ENCODE measurements around the gene CEACAM19. TPM values are rescaled to one million over a fixed set of nuclear protein-coding genes. Genes with fewer than 3 reads are reported as not detected.
"Not testable (repeated sequence)": the region's sequence is repeated elsewhere in the genome, so short reads cannot be mapped to it uniquely, and the experiment has no call there.

The CEACAM19 gene
- polyA plus RNA-seq, 3 donors: 7.6 TPM; not detected in 2

DNA sequence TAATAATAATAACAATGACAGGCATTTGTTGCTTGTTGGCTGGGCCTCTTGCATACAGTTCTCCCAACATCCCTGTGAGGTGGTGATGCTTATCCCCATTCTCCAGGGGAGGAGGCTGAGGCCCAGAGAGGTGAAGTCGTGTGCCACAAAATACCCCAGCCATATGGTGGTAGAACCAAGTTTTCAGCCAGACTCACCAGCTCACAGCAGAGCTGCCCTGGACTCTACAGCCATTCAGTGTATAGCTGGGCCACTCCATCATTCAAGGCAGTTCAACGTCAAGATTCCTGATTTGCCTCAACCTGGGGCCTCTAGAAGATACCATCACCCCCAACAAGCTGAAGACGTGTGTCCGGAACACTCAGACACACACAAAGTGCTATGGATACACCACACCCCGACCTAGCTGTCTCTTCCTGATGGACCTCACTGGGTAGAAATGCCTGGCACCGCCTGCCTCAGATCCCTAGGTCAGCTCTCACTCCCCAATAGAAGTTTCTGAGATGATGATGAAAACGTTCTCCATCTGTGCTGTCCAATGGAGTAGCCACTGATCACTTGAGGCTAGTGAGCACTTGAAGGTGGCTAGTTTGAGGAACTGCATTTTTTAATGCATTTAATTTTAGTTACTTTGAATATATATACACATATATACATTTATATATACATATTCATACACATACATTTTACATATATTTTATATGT, 4.3 kb upstream of the CEACAM19 start:
- intact Hi-C loops (cut with micrococcal nuclease): no loop called here
- no peak overlapping the region for H3K27ac ChIP-seq (ENCODE audit: low read depth in 1 of 2, low read length in 2 of 2)
- H3K4me1 Mint-ChIP-seq: no peaks in the 10 kb centered on the region
- no peaks in the 10 kb centered on the region for H3K27me3 ChIP-seq (ENCODE audit: control insufficient read depth in 2 of 2, insufficient read depth in 2 of 2, low read length in 2 of 2)
- H3K9me3 ChIP-seq (replicated peaks in 1 of 2; ENCODE audit: control insufficient read depth in 1 of 2, insufficient read depth in 1 of 2, low read length in 2 of 2): no peaks in the 10 kb centered on the region
- H3K27me3 Mint-ChIP-seq (ENCODE audit: low read depth in 3 of 3): peaks cover 2 to 6% (median 3%) of the 10 kb centered on the region in 3 donors
- H3K36me3 ChIP-seq (replicated peaks in 1 of 2; ENCODE audit: control insufficient read depth in 1 of 2, insufficient read depth in 2 of 2, low read length in 2 of 2): peaks cover 5 to 19% of the 10 kb centered on the region in 2 donors
- H4K20me1 ChIP-seq (ENCODE audit: insufficient read depth, low read length): no peaks in the 10 kb centered on the region
- no peak overlapping the region for H2AFZ ChIP-seq (ENCODE audit: insufficient read depth, low read depth, low read length, poor library complexity, severe bottlenecking)
- no peak for TF ChIP-seq CTCF (IDR thresholded peaks at IDR 0.05)
- no peaks in the 10 kb centered on the region for H3K4me1 ChIP-seq (ENCODE audit: control insufficient read depth in 1 of 2, insufficient read depth in 2 of 2, low read length in 2 of 2)
- H3K27ac Mint-ChIP-seq: peak overlapping the region in 2 of 7 donors; percentile 32 to 63
- H3K4me3 ChIP-seq (replicated peaks in 1 of 3; ENCODE audit: low read depth in 2 of 3, low read length in 3 of 3): no peak overlapping the region
- H3K9ac ChIP-seq (ENCODE audit: insufficient read depth, low read length, poor library complexity, severe bottlenecking): no peak overlapping the region
- H3K36me3 Mint-ChIP-seq: peaks cover 14% of the 10 kb centered on the region in 2 donors
- no peaks in the 10 kb centered on the region for H3K79me2 ChIP-seq (ENCODE audit: insufficient read depth, low read length)
- 100% methylated on average over 3 of the region's 7 CpGs for WGBS (ENCODE audit: insufficient coverage)
- H3K9me3 Mint-ChIP-seq: peaks cover 0 to 2% (median 0%) of the 10 kb centered on the region in 7 donors
- no peak overlapping the region for H3K4me3 Mint-ChIP-seq
- DNase-seq: no peak
- no peak overlapping the region for H3K4me2 ChIP-seq (replicated peaks; ENCODE audit: extremely low read depth, low read length, poor library complexity, severe bottlenecking)

DNA sequence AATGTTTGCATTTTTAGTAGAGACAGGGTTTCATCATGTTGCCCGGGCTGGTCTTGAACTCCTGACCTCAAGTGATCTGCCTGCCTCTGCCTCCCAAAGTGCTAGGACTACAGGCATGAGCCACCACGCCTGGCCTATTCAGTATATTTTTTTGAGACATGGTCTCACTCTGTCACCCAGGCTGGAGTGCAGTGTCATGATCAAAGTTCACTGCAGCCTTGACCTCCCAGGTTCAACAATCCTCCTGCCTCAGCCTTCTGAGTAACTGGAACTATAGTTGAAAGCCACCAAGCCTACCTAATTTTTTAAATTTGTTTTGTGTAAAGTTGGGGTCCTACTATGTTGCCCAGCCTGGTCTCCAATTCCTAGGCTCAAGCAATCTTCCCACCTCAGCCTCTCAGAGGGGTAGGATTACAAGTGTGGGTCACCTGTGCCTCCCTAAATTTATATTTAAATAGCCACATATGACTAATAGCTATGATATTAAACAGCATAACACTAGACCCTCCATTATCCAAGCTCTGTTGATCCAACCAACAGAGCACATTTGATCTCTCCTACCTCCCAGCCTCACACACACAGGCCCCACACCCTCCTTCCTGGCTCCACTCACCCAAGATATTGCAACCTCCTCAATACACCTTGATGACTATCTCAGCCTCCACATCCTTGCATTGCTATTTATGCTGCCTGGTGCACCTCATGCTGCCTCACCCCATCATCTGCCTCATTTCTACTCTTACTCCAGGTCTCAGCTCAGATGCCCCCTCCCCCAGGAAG, 2.1 kb upstream of the CEACAM19 start:
- Histone ChIP-seq H3K79me2 (ENCODE audit: insufficient read depth, low read length) (no peaks in the 10 kb centered on the region), H3K27ac (ENCODE audit: low read depth in 1 of 2, low read length in 2 of 2) (no peak overlapping the region), H3K9ac (ENCODE audit: insufficient read depth, low read length, poor library complexity, severe bottlenecking) (no peak overlapping the region), H3K4me3 (replicated peaks in 1 of 3; ENCODE audit: low read depth in 2 of 3, low read length in 3 of 3) (no peak overlapping the region), H3K9me3 (replicated peaks in 1 of 2; ENCODE audit: control insufficient read depth in 1 of 2, insufficient read depth in 1 of 2, low read length in 2 of 2) (no peaks in the 10 kb centered on the region), H3K4me1 (ENCODE audit: control insufficient read depth in 1 of 2, insufficient read depth in 2 of 2, low read length in 2 of 2) (no peaks in the 10 kb centered on the region), H2AFZ (ENCODE audit: insufficient read depth, low read depth, low read length, poor library complexity, severe bottlenecking) (no peak overlapping the region), H3K27me3 (ENCODE audit: control insufficient read depth in 2 of 2, insufficient read depth in 2 of 2, low read length in 2 of 2) (no peaks in the 10 kb centered on the region), H3K36me3 (replicated peaks in 1 of 2; ENCODE audit: control insufficient read depth in 1 of 2, insufficient read depth in 2 of 2, low read length in 2 of 2) (no peaks in the 10 kb centered on the region), H3K4me2 (replicated peaks; ENCODE audit: extremely low read depth, low read length, poor library complexity, severe bottlenecking) (no peak overlapping the region), H4K20me1 (ENCODE audit: insufficient read depth, low read length) (no peaks in the 10 kb centered on the region)
- TF ChIP-seq CTCF (IDR thresholded peaks at IDR 0.05): no peak
- no peaks in the 10 kb centered on the region for H3K36me3 Mint-ChIP-seq
- H3K27ac Mint-ChIP-seq: no peak overlapping the region
- peaks cover 0 to 4% (median 0%) of the 10 kb centered on the region in 7 donors for H3K9me3 Mint-ChIP-seq
- DNase-seq: no peak
- 93% methylated on average over 2 of the region's 2 CpGs for WGBS (ENCODE audit: insufficient coverage)
- no peak overlapping the region for H3K4me3 Mint-ChIP-seq
- H3K27me3 Mint-ChIP-seq (ENCODE audit: low read depth in 3 of 3): peaks cover 2 to 7% (median 3%) of the 10 kb centered on the region in 3 donors
- H3K4me1 Mint-ChIP-seq: no peaks in the 10 kb centered on the region
- intact Hi-C loops (cut with micrococcal nuclease): no loop called here

- H3K4me1 Mint-ChIP-seq; H3K9me3 ChIP-seq (replicated peaks in 1 of 2; ENCODE audit: control insufficient read depth in 1 of 2, insufficient read depth in 1 of 2, low read length in 2 of 2); H2AFZ ChIP-seq (ENCODE audit: insufficient read depth, low read depth, low read length, poor library complexity, severe bottlenecking); H3K27ac ChIP-seq (ENCODE audit: low read depth in 1 of 2, low read length in 2 of 2); H3K9me3 Mint-ChIP-seq; H3K36me3 Mint-ChIP-seq; intact Hi-C loops (cut with micrococcal nuclease); H3K4me3 Mint-ChIP-seq; H4K20me1 ChIP-seq (ENCODE audit: insufficient read depth, low read length); DNase-seq; H3K27ac Mint-ChIP-seq; H3K4me1 ChIP-seq (ENCODE audit: control insufficient read depth in 1 of 2, insufficient read depth in 2 of 2, low read length in 2 of 2); H3K27me3 Mint-ChIP-seq (ENCODE audit: low read depth in 3 of 3); H3K79me2 ChIP-seq (ENCODE audit: insufficient read depth, low read length); H3K4me2 ChIP-seq (replicated peaks; ENCODE audit: extremely low read depth, low read length, poor library complexity, severe bottlenecking); H3K27me3 ChIP-seq (ENCODE audit: control insufficient read depth in 2 of 2, insufficient read depth in 2 of 2, low read length in 2 of 2); H3K9ac ChIP-seq (ENCODE audit: insufficient read depth, low read length, poor library complexity, severe bottlenecking); H3K4me3 ChIP-seq (replicated peaks in 1 of 3; ENCODE audit: low read depth in 2 of 3, low read length in 3 of 3); H3K36me3 ChIP-seq (replicated peaks in 1 of 2; ENCODE audit: control insufficient read depth in 1 of 2, insufficient read depth in 2 of 2, low read length in 2 of 2): not testable (repeated sequence)
- WGBS (ENCODE audit: insufficient coverage): 100% methylated on average over 2 of the region's 2 CpGs
These were observed 1.3 kb upstream of the CEACAM19 start for GRCh38 chr19:44670027-44670426.

Data from CD14-positive monocyte (primary cell).